SK-N-SH treated with all-trans-retinoic acid at 6 μM for 48 hours (cell line): ENCODE measurements around the gene DNAH2.

Source experiments
- ATAC-seq: fragments of 200-7000 bp; cut with Tn5 transposase; 3 replicates; pipeline ENCODE4 v1.9.1; 2020; ENCODE audit warnings: mild to moderate bottlenecking, moderate library complexity
- ARNTL ChIP-seq: fragments of 450-650 bp; formaldehyde crosslinking; IDR thresholded peaks from 2 replicates; pipeline ENCODE4 v1.5.0; 2020; ENCODE audit warnings: low read depth, mild to moderate bottlenecking, moderate library complexity, borderline replicate concordance
- BACH2 ChIP-seq: fragments of 250-450 bp; sonication (Bioruptor Pico); IDR thresholded peaks from 2 replicates; pipeline ENCODE4 v1.9.0; 2021; ENCODE audit warnings: mild to moderate bottlenecking, borderline replicate concordance
- CSDC2 ChIP-seq: fragments of 250-450 bp; sonication (Bioruptor Pico); IDR thresholded peaks from 2 replicates; pipeline ENCODE4 v1.5.0; 2020; ENCODE audit warnings: mild to moderate bottlenecking, moderate library complexity
- CSRNP3 ChIP-seq: fragments of 250-450 bp; sonication (Bioruptor Pico); IDR thresholded peaks from 2 replicates; pipeline ENCODE4 v1.5.1; 2021; ENCODE audit warnings: mild to moderate bottlenecking, moderate library complexity
- ESRRG ChIP-seq: fragments of 250-450 bp; sonication (Bioruptor Pico); IDR thresholded peaks from 2 replicates; pipeline ENCODE4 v1.6.1; 2021; ENCODE audit warnings: mild to moderate bottlenecking
- ISL1 ChIP-seq: fragments of 250-450 bp; sonication (Bioruptor Pico); IDR thresholded peaks from 2 replicates; pipeline ENCODE4 v2.1.2; 2022; ENCODE audit warnings: mild to moderate bottlenecking, moderate library complexity
- OSR1 ChIP-seq: fragments of 250-450 bp; sonication (Bioruptor Pico); IDR thresholded peaks from 2 replicates; pipeline ENCODE4 v1.8.0; 2022; ENCODE audit warnings: moderate library complexity, mild to moderate bottlenecking, inconsistent platforms
- PATZ1 ChIP-seq: fragments of 250-450 bp; sonication (Bioruptor Pico); IDR thresholded peaks from 2 replicates; pipeline ENCODE4 v1.8.0; 2020; ENCODE audit warnings: mild to moderate bottlenecking, moderate library complexity, borderline replicate concordance
- POU6F1 ChIP-seq: fragments of 250-450 bp; sonication (Bioruptor Pico); IDR thresholded peaks from 2 replicates; pipeline ENCODE4 v1.8.0; 2021; ENCODE audit warnings: low read depth, mild to moderate bottlenecking, moderate library complexity, borderline replicate concordance
- PPARA ChIP-seq: fragments of 250-450 bp; sonication (Bioruptor Pico); IDR thresholded peaks from 2 replicates; pipeline ENCODE4 v1.5.0; 2020; ENCODE audit warnings: mild to moderate bottlenecking, borderline replicate concordance
- RARB ChIP-seq: fragments of 250-450 bp; sonication (Bioruptor Pico); IDR thresholded peaks from 2 replicates; pipeline ENCODE4 v1.8.0; 2021; ENCODE audit warnings: mild to moderate bottlenecking, moderate library complexity
- SNAI2 ChIP-seq: fragments of 250-450 bp; sonication (Bioruptor Pico); IDR thresholded peaks from 2 replicates; pipeline ENCODE4 v1.5.0; 2020; ENCODE audit warnings: mild to moderate bottlenecking, moderate library complexity
- TCF4 ChIP-seq: fragments of 250-450 bp; sonication (Bioruptor Pico); IDR thresholded peaks from 2 replicates; pipeline ENCODE4 v1.8.0; 2021; ENCODE audit warnings: mild to moderate bottlenecking, moderate library complexity, borderline replicate concordance
- TOX ChIP-seq: fragments of 250-450 bp; sonication (Bioruptor Pico); IDR thresholded peaks from 2 replicates; pipeline ENCODE4 v1.8.0; 2021; ENCODE audit warnings: mild to moderate bottlenecking, moderate library complexity, borderline replicate concordance
- TSHZ2 ChIP-seq: fragments of 250-450 bp; sonication (Bioruptor Pico); IDR thresholded peaks from 2 replicates; pipeline ENCODE4 v1.5.0; 2020; ENCODE audit warnings: mild to moderate bottlenecking, moderate library complexity
- ZC3H10 ChIP-seq: fragments of 250-450 bp; sonication (Bioruptor Pico); IDR thresholded peaks from 2 replicates; pipeline ENCODE4 v1.5.1; 2021; ENCODE audit warnings: mild to moderate bottlenecking, moderate library complexity
- ZFP3 ChIP-seq: fragments of 250-450 bp; sonication (Bioruptor Pico); IDR thresholded peaks from 2 replicates; pipeline ENCODE4 v1.5.0; 2020; ENCODE audit warnings: mild to moderate bottlenecking, moderate library complexity
- ZNF565 ChIP-seq: fragments of 450-650 bp; formaldehyde crosslinking; conservative IDR thresholded peaks from 2 replicates; pipeline ENCODE4 v1.5.0; 2020; ENCODE audit warnings: low read depth, mild to moderate bottlenecking, moderate library complexity
- ZNF70 ChIP-seq: fragments of 450-650 bp; formaldehyde crosslinking; IDR thresholded peaks from 2 replicates; pipeline ENCODE4 v1.5.0; 2020; ENCODE audit warnings: mild to moderate bottlenecking, moderate library complexity
- ZNF8 ChIP-seq: fragments of 450-650 bp; formaldehyde crosslinking; IDR thresholded peaks from 2 replicates; pipeline ENCODE4 v1.5.0; 2020; ENCODE audit warnings: mild to moderate bottlenecking, moderate library complexity

Gene DNAH2

GRCh38 chr17:7688808-7689316, 28.7 kb upstream of the DNAH2 start (continued):
- TF ChIP-seq PATZ1 (CRISPR knock-in tag) (no peak), ZFP3 (CRISPR knock-in tag) (no peak), ZNF565 (CRISPR knock-in tag) (no peak), PPARA (CRISPR knock-in tag) (no peak), RARB (CRISPR knock-in tag) (no peak), ZC3H10 (CRISPR knock-in tag) (no peak), SNAI2 (CRISPR knock-in tag) (no peak)

GRCh38 chr17:7695586-7695985, 22.0 kb upstream of the DNAH2 start:
- no peak for TF ChIP-seq TSHZ2
- TF ChIP-seq TCF4, result no peak
- no peak for TF ChIP-seq SNAI2 (CRISPR knock-in tag)
- no peak for TF ChIP-seq CSRNP3 (CRISPR knock-in tag)
- no peak for TF ChIP-seq PATZ1 (CRISPR knock-in tag)
- no peak for TF ChIP-seq CSDC2 (CRISPR knock-in tag)
- TF ChIP-seq TOX, result no peak
- no peak for TF ChIP-seq ESRRG (CRISPR knock-in tag)
- TF ChIP-seq ZNF70 (CRISPR knock-in tag), result no peak
- no peak for TF ChIP-seq POU6F1 (CRISPR knock-in tag)
- TF ChIP-seq ZNF565 (CRISPR knock-in tag), result no peak
- no peak for TF ChIP-seq BACH2 (CRISPR knock-in tag)
- no peak for TF ChIP-seq ARNTL (CRISPR knock-in tag)
- no peak for TF ChIP-seq ZFP3 (CRISPR knock-in tag)
- no peak for TF ChIP-seq ZNF8
- TF ChIP-seq PPARA (CRISPR knock-in tag), result no peak
- TF ChIP-seq, all 23 proteins: peak for 0
- no peak for ATAC-seq

- TF ChIP-seq ZNF70 (CRISPR knock-in tag) (no peak), TSHZ2 (no peak), BACH2 (CRISPR knock-in tag) (no peak), CSDC2 (CRISPR knock-in tag) (no peak), ISL1 (CRISPR knock-in tag) (no peak), TCF4 (no peak), OSR1 (CRISPR knock-in tag) (no peak)
- TF ChIP-seq, all 23 proteins: peak for 0
- no peak for ATAC-seq
These were observed 19.5 kb upstream of the DNAH2 start for GRCh38 chr17:7697828-7698588.
